OCI-LY3 (cell line): ENCODE results near the gene PRR18.

ENCODE experiments used
- H2AFZ ChIP-seq: fragments of 200-600, 300-600 bp; shearing (Covaris generic); 2 replicates; pipeline ENCODE4 v1.6.0; 2014; ENCODE audit warnings: antibody characterized with exemption, low read depth, low read length
- H3K27ac ChIP-seq: fragments of 200-600, 300-600 bp; sonication (generic); 2 replicates; pipeline ENCODE4 v1.5.1; 2014; ENCODE audit warnings: mild to moderate bottlenecking, low read length, moderate library complexity, mixed read lengths
- H3K27me3 ChIP-seq: fragments of 200-600, 300-600 bp; sonication (generic); 2 replicates; pipeline ENCODE4 v1.6.1; 2014; ENCODE audit warnings: low read depth, low read length, mixed read lengths
- H3K36me3 ChIP-seq: fragments of 200-600, 300-600 bp; sonication (generic); replicated peaks from 2 replicates; pipeline ENCODE3; 2014; ENCODE audit warnings: low read depth, low read length, mixed read lengths
- H3K4me1 ChIP-seq: fragments of 300-600, 200-600 bp; sonication (generic); 2 replicates; pipeline ENCODE4 v1.6.1; 2014; ENCODE audit warnings: low read length, mixed read lengths
- H3K4me2 ChIP-seq: fragments of 200-600, 300-600 bp; sonication (generic); 2 replicates; pipeline ENCODE4 v1.6.1; 2014; ENCODE audit warnings: low read length, mixed read lengths
- H3K4me3 ChIP-seq: fragments of 300-600, 200-600 bp; sonication (generic); 2 replicates; pipeline ENCODE4 v1.5.1; 2014; ENCODE audit warnings: antibody characterized with exemption, mild to moderate bottlenecking, low read length, moderate library complexity
- H3K79me2 ChIP-seq: fragments of 300-600, 200-600 bp; shearing (Covaris generic); 2 replicates; pipeline ENCODE4 v1.6.1; 2014; ENCODE audit warnings: mild to moderate bottlenecking, low read length, mixed read lengths
- H3K9ac ChIP-seq: fragments of 300-600, 200-600 bp; shearing (Covaris generic); 2 replicates; pipeline ENCODE4 v1.6.0; 2014; ENCODE audit warnings: mild to moderate bottlenecking, low read length, moderate library complexity
- H3K9me3 ChIP-seq: fragments of 200-600, 300-600 bp; shearing (Covaris generic); 2 replicates; pipeline ENCODE4 v1.6.1; 2014; ENCODE audit warnings: low read length, mixed read lengths; ENCODE audit not compliant: insufficient read depth
- H4K20me1 ChIP-seq: fragments of 200-600, 300-600 bp; sonication (generic); 2 replicates; pipeline ENCODE4 v1.6.1; 2016; ENCODE audit warnings: low read length, mixed read lengths; ENCODE audit not compliant: insufficient read depth
- EZH2phosphoT487 ChIP-seq: fragments of 200-600 bp; shearing (Covaris generic); IDR thresholded peaks from 2 replicates; pipeline ENCODE4 v1.6.1; 2018; ENCODE audit warnings: antibody characterized with exemption, mixed run types, low read depth
- TF ChIP-seq, protein P1 (sequence below): fragments of 200-600, 300-600 bp; sonication (generic); IDR thresholded peaks from 2 replicates; pipeline ENCODE4 v1.5.1; 2014; ENCODE audit warnings: antibody characterized with exemption, low read length, low read depth

Gene PRR18

DNA sequence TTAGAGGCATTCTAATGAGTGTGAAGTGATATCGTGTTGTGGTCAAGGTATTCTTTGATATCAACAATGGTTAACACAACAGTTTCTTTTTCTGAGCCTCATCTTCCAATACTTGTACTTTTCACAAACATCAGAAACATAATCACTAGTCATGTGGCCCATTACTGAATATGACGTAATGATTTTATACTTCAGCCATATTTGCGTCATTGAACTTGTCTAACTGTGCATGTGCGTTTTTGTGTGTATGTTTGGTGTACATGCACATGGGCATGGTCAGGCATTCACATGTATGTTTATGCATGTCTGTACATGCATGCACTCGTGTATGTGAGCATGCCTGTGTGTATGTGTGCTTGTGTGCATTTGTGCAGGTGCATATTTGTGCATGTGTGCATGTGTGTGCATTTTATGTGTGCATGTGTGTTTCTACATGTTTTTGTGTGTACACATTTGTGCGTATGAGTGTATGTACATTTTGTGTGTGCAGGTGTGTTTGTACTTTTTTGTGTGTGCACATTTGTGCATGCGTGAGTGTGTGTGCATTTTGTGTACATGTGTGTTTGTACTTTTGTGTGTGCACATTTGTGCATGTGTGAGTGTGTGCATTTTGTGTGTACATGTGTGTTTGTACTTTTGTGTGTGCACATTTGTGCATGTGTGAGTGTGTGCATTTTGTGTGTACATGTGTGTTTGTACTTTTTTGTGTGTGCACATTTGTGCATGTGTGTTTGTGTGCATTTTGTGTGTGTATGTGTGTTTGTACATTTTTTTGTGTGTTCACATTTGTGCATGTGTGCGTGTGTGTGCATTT, 29.4 kb downstream of the PRR18 start:
- Histone ChIP-seq H4K20me1 (no peaks in the 10 kb centered on the region), H3K27me3 (peaks cover 11% of the 10 kb centered on the region), H3K9me3 (no peaks in the 10 kb centered on the region), H3K79me2 (no peaks in the 10 kb centered on the region), H3K4me1 (peaks cover 11% of the 10 kb centered on the region), H3K27ac (no peak overlapping the region), H3K4me3 (no peak overlapping the region), H3K9ac (no peak overlapping the region), H2AFZ (no peak overlapping the region), H3K36me3 (no peaks in the 10 kb centered on the region), H3K4me2 (no peak overlapping the region)
- TF ChIP-seq, protein P1, sequence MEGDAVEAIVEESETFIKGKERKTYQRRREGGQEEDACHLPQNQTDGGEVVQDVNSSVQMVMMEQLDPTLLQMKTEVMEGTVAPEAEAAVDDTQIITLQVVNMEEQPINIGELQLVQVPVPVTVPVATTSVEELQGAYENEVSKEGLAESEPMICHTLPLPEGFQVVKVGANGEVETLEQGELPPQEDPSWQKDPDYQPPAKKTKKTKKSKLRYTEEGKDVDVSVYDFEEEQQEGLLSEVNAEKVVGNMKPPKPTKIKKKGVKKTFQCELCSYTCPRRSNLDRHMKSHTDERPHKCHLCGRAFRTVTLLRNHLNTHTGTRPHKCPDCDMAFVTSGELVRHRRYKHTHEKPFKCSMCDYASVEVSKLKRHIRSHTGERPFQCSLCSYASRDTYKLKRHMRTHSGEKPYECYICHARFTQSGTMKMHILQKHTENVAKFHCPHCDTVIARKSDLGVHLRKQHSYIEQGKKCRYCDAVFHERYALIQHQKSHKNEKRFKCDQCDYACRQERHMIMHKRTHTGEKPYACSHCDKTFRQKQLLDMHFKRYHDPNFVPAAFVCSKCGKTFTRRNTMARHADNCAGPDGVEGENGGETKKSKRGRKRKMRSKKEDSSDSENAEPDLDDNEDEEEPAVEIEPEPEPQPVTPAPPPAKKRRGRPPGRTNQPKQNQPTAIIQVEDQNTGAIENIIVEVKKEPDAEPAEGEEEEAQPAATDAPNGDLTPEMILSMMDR, result no peak
- no peak for TF ChIP-seq EZH2phosphoT487

DNA sequence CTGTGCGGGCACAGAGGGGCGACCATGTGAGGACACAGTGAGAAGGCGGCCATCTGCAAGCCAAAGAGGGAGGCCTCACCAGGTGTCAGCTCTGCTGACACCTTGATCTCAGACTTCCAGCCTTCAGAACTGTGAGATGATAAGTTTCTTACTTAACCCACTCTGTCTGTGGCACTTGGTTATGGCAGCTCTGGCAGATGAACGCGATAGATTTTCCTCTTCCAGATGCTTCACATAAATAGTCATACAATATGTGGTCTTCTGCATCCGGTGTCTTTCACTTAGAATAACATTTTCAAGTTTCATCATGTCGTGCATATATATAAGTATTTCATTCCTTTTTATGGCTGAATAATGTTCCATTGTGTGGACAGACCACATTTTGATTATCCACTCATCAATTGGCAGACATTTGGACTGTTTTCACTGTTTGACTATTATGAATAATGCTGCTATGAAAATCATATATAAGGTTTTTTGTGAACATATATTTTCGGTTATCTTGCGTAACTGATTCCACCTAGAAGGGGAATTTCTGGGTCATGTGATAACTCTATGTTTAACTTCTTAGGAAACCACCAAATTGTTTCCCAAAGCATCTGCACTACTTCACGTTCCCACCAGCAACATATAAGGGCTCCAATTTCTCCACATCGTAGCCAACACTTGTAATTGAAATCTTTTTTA, 30.2 kb downstream of the PRR18 start:
- Histone ChIP-seq H3K9me3 (no peaks in the 10 kb centered on the region), H3K27ac (no peak overlapping the region), H3K79me2 (no peaks in the 10 kb centered on the region), H3K4me1 (peaks cover 11% of the 10 kb centered on the region), H3K4me3 (no peak overlapping the region), H3K9ac (no peak overlapping the region), H3K27me3 (peaks cover 13% of the 10 kb centered on the region), H2AFZ (no peak overlapping the region), H3K4me2 (no peak overlapping the region), H4K20me1 (no peaks in the 10 kb centered on the region), H3K36me3 (no peaks in the 10 kb centered on the region)
- TF ChIP-seq, protein P1, result no peak
- no peak for TF ChIP-seq EZH2phosphoT487

DNA sequence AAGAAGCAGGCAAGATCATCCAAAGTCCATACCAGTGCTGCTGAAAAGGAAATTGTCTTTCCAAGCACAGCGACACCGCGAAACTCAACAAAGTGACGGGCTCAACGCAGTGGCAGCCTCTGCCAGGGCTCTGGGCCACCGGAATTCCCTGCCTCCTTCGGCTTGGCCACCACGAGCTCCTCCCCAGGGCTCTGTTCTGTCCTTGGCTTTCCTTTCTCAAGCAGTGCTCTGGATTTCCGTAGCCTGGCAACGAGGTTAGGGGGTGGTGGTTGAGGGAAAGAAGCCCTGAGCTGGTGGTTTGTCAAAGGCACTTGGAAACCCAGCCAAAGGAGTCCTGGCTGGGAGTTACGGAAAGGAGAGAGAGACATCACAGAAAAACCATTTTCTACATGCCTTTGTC, 31.2 kb downstream of the PRR18 start:
- H3K27ac ChIP-seq, result no peak overlapping the region
- TF ChIP-seq, protein P1, result no peak
- TF ChIP-seq EZH2phosphoT487, result no peak

DNA sequence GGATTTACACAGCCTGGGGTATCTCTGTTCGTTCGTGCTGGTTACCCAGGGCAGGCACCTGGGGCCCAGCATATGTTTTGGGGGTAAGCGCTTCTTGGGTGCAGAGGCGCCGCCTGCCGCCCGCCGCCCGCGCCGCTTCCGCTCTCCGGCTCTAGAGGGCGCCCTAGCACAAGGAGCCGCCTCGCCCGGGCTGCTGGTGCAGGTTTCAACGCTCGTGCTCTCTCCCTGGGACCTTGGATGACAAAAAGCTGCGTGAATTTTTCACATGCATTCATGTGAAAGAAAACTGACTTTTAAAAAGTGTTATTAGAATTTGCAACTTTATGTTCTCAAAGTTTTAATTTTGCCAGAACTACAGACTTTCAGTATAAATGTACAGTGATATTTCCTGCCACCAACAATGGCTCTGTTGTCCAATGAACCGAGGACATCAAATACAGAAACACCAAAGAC, 32.5 kb downstream of the PRR18 start:
- Histone ChIP-seq H3K4me1 (peaks cover 11% of the 10 kb centered on the region), H3K4me2 (peak overlapping the region; percentile 74), H3K27me3 (peaks cover 13% of the 10 kb centered on the region), H3K4me3 (peak overlapping the region; percentile 62), H3K79me2 (no peaks in the 10 kb centered on the region), H3K9ac (no peak overlapping the region), H3K27ac (no peak overlapping the region), H2AFZ (0 out of 2 replicates have a peak overlapping the region, but pooled peaks have one; percentile 30), H3K9me3 (no peaks in the 10 kb centered on the region), H4K20me1 (no peaks in the 10 kb centered on the region), H3K36me3 (no peaks in the 10 kb centered on the region)
- TF ChIP-seq, protein P1, result peak; percentile 90
- no peak for TF ChIP-seq EZH2phosphoT487

More for the DNA sequence above, 31.2 kb downstream of the PRR18 start:
- Histone ChIP-seq H3K4me1 (peaks cover 11% of the 10 kb centered on the region), H3K4me3 (no peak overlapping the region), H3K9ac (no peak overlapping the region), H3K36me3 (no peaks in the 10 kb centered on the region), H2AFZ (no peak overlapping the region), H3K9me3 (no peaks in the 10 kb centered on the region), H3K4me2 (no peak overlapping the region), H3K79me2 (no peaks in the 10 kb centered on the region), H3K27me3 (peaks cover 13% of the 10 kb centered on the region), H4K20me1 (no peaks in the 10 kb centered on the region)
